H1 (cell line): ENCODE measurements around the gene FAM227B. TPM values are rescaled to one million over a fixed set of nuclear protein-coding genes. Genes with fewer than 3 reads are reported as not detected.
A peak's percentile ranks its signal among the peaks of the same experiment; 100 is the strongest.

Experiments used
- CTCF ChIA-PET: fragments of 300-600 bp; sonication (Branson Sonifier 250); formaldehyde crosslinking; loops from one replicate; lab custom pipeline; 2021; ENCODE audit not compliant: partially characterized antibody; lab: Charles Lee
- POLR2A ChIA-PET: fragments of 300-600 bp; sonication (Branson Sonifier 250); formaldehyde crosslinking; loops from one replicate; lab custom pipeline; 2021; ENCODE audit warnings: inconsistent platforms; ENCODE audit not compliant: partially characterized antibody; lab: Charles Lee
- DNase-seq, 2 experiments: peaks; one replicate each; pipeline versions ENCODE4 v3.0.0 to v3.0.0-alpha.2; 2010 to 2022; ENCODE audit warnings: low spot score in 2 of 2, low read depth in 1 of 2, mixed read lengths in 1 of 2
- FAIRE-seq: peaks from 2 replicates; lab custom pipeline; 2011; peaks lifted over from hg19 to GRCh38; lab: Jason Lieb, UNC
- H2AFZ ChIP-seq: 2 replicates; pipeline ENCODE4 v1.8.1; 2012; ENCODE audit warnings: low read length, inconsistent platforms
- H2AK5ac ChIP-seq: 2 replicates; pipeline ENCODE4 v1.6.1; 2013; ENCODE audit warnings: low read depth, low read length
- H2BK120ac ChIP-seq: replicated peaks from 2 replicates; pipeline ENCODE3; 2013; ENCODE audit warnings: low read depth, low read length, inconsistent platforms
- H2BK12ac ChIP-seq: 2 replicates; pipeline ENCODE4 v1.6.1; 2013; ENCODE audit warnings: low read depth, low read length
- H2BK15ac ChIP-seq: 2 replicates; pipeline ENCODE4 v1.6.1; 2013; ENCODE audit warnings: low read length
- H2BK20ac ChIP-seq: 2 replicates; pipeline ENCODE4 v1.6.1; 2013; ENCODE audit warnings: low read length
- H2BK5ac ChIP-seq: 2 replicates; pipeline ENCODE4 v1.6.1; 2013; ENCODE audit warnings: low read depth, low read length
- H3K14ac ChIP-seq: 2 replicates; pipeline ENCODE4 v1.6.1; 2013; ENCODE audit warnings: inconsistent platforms; ENCODE audit not compliant: insufficient read length
- H3K18ac ChIP-seq: 2 replicates; pipeline ENCODE4 v1.6.1; 2013; ENCODE audit warnings: low read length; ENCODE audit errors: extremely low read depth
- H3K23ac ChIP-seq: 2 replicates; pipeline ENCODE4 v1.6.1; 2013; ENCODE audit warnings: inconsistent platforms; ENCODE audit not compliant: insufficient read length
- H3K23me2 ChIP-seq: 2 replicates; pipeline ENCODE4 v1.6.1; 2013; ENCODE audit warnings: low read depth, low read length
- H3K27ac ChIP-seq: 2 replicates; pipeline ENCODE4 v1.6.1; 2011; ENCODE audit warnings: low read depth, low read length, inconsistent platforms
- H3K27me3 ChIP-seq, 4 experiments: replicated peaks in 1 of 4; 1 replicate in 1 of 4; 2 replicates in 3 of 4; pipeline versions ENCODE4 v1.6.1 to v1.8.1; 2011 to 2013; ENCODE audit warnings: low read length in 3 of 4, mild to moderate bottlenecking in 3 of 4, inconsistent platforms in 2 of 4, mixed read lengths in 2 of 4, moderate library complexity in 1 of 4; ENCODE audit not compliant: control insufficient read depth in 3 of 4, insufficient read depth in 3 of 4; ENCODE audit errors: extremely low read depth in 1 of 4
- H3K36me3 ChIP-seq, 4 experiments: 2 replicates each; pipeline versions ENCODE4 v1.6.1 to v1.8.1; 2011 to 2013; ENCODE audit warnings: mild to moderate bottlenecking in 4 of 4, low read length in 3 of 4, moderate library complexity in 2 of 4, control low read depth in 1 of 4, inconsistent platforms in 1 of 4; ENCODE audit not compliant: insufficient read depth in 4 of 4, control insufficient read depth in 2 of 4
- H3K4ac ChIP-seq: replicated peaks from 2 replicates; pipeline ENCODE3; 2013; ENCODE audit warnings: low read length, low read depth, mixed read lengths, inconsistent platforms; ENCODE audit not compliant: insufficient read length
- H3K4me1 ChIP-seq, 4 experiments: replicated peaks in 1 of 4; 1 replicate in 1 of 4; 2 replicates in 3 of 4; pipeline versions ENCODE4 v1.6.1 to v1.8.1; 2011 to 2013; ENCODE audit warnings: low read length in 3 of 4, inconsistent platforms in 2 of 4, mixed read lengths in 1 of 4; ENCODE audit not compliant: insufficient read depth in 4 of 4, control insufficient read depth in 3 of 4
- H3K4me2 ChIP-seq, 2 experiments: 2 replicates each; pipeline versions ENCODE4 v1.6.1 to v1.8.1; 2011 to 2013; ENCODE audit warnings: low read depth in 2 of 2, low read length in 2 of 2, control low read depth in 1 of 2, inconsistent platforms in 1 of 2, mild to moderate bottlenecking in 1 of 2; ENCODE audit not compliant: insufficient read depth in 1 of 2
- H3K4me3 ChIP-seq, 4 experiments: fragments of 200-600, 300-600 bp in 1 of 4; sonication (generic), shearing (Covaris generic), sonication (Bioruptor Twin) in 1 of 4; 2 replicates each; pipeline versions ENCODE4 v1.5.1 to v1.8.1; 2011 to 2016; ENCODE audit warnings: low read length in 4 of 4, low read depth in 3 of 4, control low read depth in 2 of 4, inconsistent platforms in 2 of 4, mild to moderate bottlenecking in 2 of 4, mixed read lengths in 1 of 4, moderate library complexity in 1 of 4; ENCODE audit not compliant: insufficient read depth in 2 of 4; ENCODE audit errors: extremely low read depth in 1 of 4
- H3K56ac ChIP-seq: replicated peaks from 2 replicates; pipeline ENCODE3; 2013; ENCODE audit warnings: low read depth, mild to moderate bottlenecking, mixed read lengths, low read length, inconsistent platforms; ENCODE audit not compliant: insufficient read length
- H3K79me1 ChIP-seq: 2 replicates; pipeline ENCODE4 v1.6.1; 2013; ENCODE audit warnings: low read depth, low read length, control low read depth
- H3K79me2 ChIP-seq, 2 experiments: 2 replicates each; pipeline versions ENCODE4 v1.6.1 to v1.8.1; 2012 to 2013; ENCODE audit warnings: low read length in 2 of 2, mild to moderate bottlenecking in 2 of 2, inconsistent platforms in 1 of 2; ENCODE audit not compliant: insufficient read depth in 2 of 2, control insufficient read depth in 1 of 2
- H3K9ac ChIP-seq, 4 experiments: replicated peaks in 1 of 4; 1 replicate in 1 of 4; 2 replicates in 3 of 4; pipeline versions ENCODE4 v1.6.1 to v1.8.1; 2011 to 2013; ENCODE audit warnings: low read depth in 3 of 4, low read length in 3 of 4, control low read depth in 2 of 4, mild to moderate bottlenecking in 2 of 4, moderate library complexity in 2 of 4, inconsistent platforms in 1 of 4; ENCODE audit errors: extremely low read depth in 1 of 4
- H3K9me3 ChIP-seq, 2 experiments: 2 replicates each; pipeline versions ENCODE4 v1.6.1 to v1.8.1; 2012 to 2013; ENCODE audit warnings: mild to moderate bottlenecking in 2 of 2, moderate library complexity in 2 of 2, control low read depth in 1 of 2, inconsistent platforms in 1 of 2, low read depth in 1 of 2, low read length in 1 of 2, mixed read lengths in 1 of 2; ENCODE audit not compliant: insufficient read depth in 2 of 2
- H4K20me1 ChIP-seq, 2 experiments: replicated peaks in 1 of 2; 2 replicates each; pipeline versions ENCODE3 to v1.8.1; 2011 to 2013; ENCODE audit warnings: inconsistent platforms in 2 of 2, low read length in 2 of 2, mild to moderate bottlenecking in 1 of 2; ENCODE audit not compliant: insufficient read depth in 2 of 2, control insufficient read depth in 1 of 2
- H4K5ac ChIP-seq: 2 replicates; pipeline ENCODE4 v1.6.1; 2013; ENCODE audit warnings: low read length, low read depth, mixed read lengths, inconsistent platforms; ENCODE audit not compliant: insufficient read length
- H4K8ac ChIP-seq: 2 replicates; pipeline ENCODE4 v1.8.0; 2013; ENCODE audit warnings: mild to moderate bottlenecking, moderate library complexity, low read length, inconsistent platforms; ENCODE audit not compliant: insufficient read depth; ENCODE audit errors: extremely low read depth
- H4K91ac ChIP-seq: replicated peaks from 2 replicates; pipeline ENCODE3; 2013; ENCODE audit warnings: low read length, mixed read lengths, inconsistent platforms; ENCODE audit not compliant: insufficient read length
- ATF3 ChIP-seq: IDR thresholded peaks from 2 replicates; pipeline ENCODE4 v1.6.1; 2011; ENCODE audit warnings: low read depth, mild to moderate bottlenecking, low read length; ENCODE audit not compliant: insufficient read depth
- BCL11A ChIP-seq, 2 experiments: IDR thresholded peaks; one replicate each; pipeline ENCODE4 v1.6.1; 2011; ENCODE audit warnings: low read depth in 2 of 2, low read length in 2 of 2, mild to moderate bottlenecking in 2 of 2
- EP300 ChIP-seq, 2 experiments: IDR thresholded peaks; 1 replicate in 1 of 2; 2 replicates in 1 of 2; pipeline ENCODE4 v1.6.1; 2011 to 2012; ENCODE audit warnings: low read depth in 2 of 2, low read length in 2 of 2, mild to moderate bottlenecking in 2 of 2, borderline replicate concordance in 1 of 2, inconsistent platforms in 1 of 2, moderate library complexity in 1 of 2
- GTF2F1 ChIP-seq: IDR thresholded peaks from 2 replicates; pipeline ENCODE4 v1.6.1; 2012; ENCODE audit warnings: low read depth, low read length, improper control_type of control experiment, borderline replicate concordance
- JUND ChIP-seq: IDR thresholded peaks from 2 replicates; pipeline ENCODE4 v1.6.1; 2011; ENCODE audit warnings: mild to moderate bottlenecking, improper control_type of control experiment, low read length
- MAX ChIP-seq: IDR thresholded peaks from 2 replicates; pipeline ENCODE4 v1.6.1; 2012; ENCODE audit warnings: inconsistent platforms
- POU5F1 ChIP-seq: IDR thresholded peaks from 2 replicates; pipeline ENCODE4 v1.6.1; 2011; ENCODE audit warnings: low read depth, mild to moderate bottlenecking, low read length, moderate library complexity
- SP2 ChIP-seq: IDR thresholded peaks from 2 replicates; pipeline ENCODE4 v1.6.1; 2012; ENCODE audit warnings: mild to moderate bottlenecking, low read length, inconsistent platforms
- YY1 ChIP-seq: IDR thresholded peaks from 2 replicates; pipeline ENCODE4 v1.6.1; 2011; ENCODE audit warnings: low read depth, mild to moderate bottlenecking, low read length
- polyA plus RNA-seq, 7 experiments: library from polyadenylated mRNA; depleted of rRNA in 3 of 7; stranded (reverse) in 5 of 7; unstranded in 2 of 7; fragments of >200 nt in 5 of 7; fragments of 200-250 nt in 2 of 7; gene quantifications; 1 replicate in 5 of 7; 2 replicates in 1 of 7; 4 replicates in 1 of 7; pipeline versions ENCODE4 v1.2.1 to v1.2.3, GENCODE V29; 2011 to 2013; ENCODE audit warnings: missing spikeins in 2 of 7, mixed read lengths in 2 of 7
- total RNA-seq: library from RNA; stranded (reverse); fragmentation: NEBNext Ultra II Directional; extraction: Animal tissue kit (Norgen Biotek cat#: 25700); gene quantifications from 2 replicates; pipeline ENCODE4 v1.2.1, GENCODE V29; 2021

FAM227B gene
- total and polyA plus RNA-seq, 2 of the 8 experiments (the other 6 are each of a cell fraction or from before 2014, with no cell fraction given), result 4.0 to 6.5 TPM

GRCh38 chr15:49589030-49589429 is 31.6 kb downstream of the FAM227B start:
- H4K8ac ChIP-seq, result no peak overlapping the region
- no peak overlapping the region for H3K56ac ChIP-seq
- H3K4me2 ChIP-seq, result no peak overlapping the region
- no peak overlapping the region for H4K5ac ChIP-seq
- FAIRE-seq (no peak), DNase-seq (no peak)
- H3K27me3 ChIP-seq, result no peaks in the 10 kb centered on the region
- no peak overlapping the region for H2BK15ac ChIP-seq
- no peaks in the 10 kb centered on the region for H3K79me1 ChIP-seq
- H3K23ac ChIP-seq, result no peak overlapping the region
- no peak overlapping the region for H3K4me3 ChIP-seq
- POLR2A ChIA-PET, result no interaction called here
- no peak for TF ChIP-seq GTF2F1
- TF ChIP-seq MAX, result no peak
- no peak for TF ChIP-seq JUND
- no peak for TF ChIP-seq EP300 (IDR thresholded peaks at IDR 0.05; ENCODE audit: borderline replicate concordance in 1 of 2, low read depth in 2 of 2, low read length in 2 of 2)
- TF ChIP-seq ATF3, result no peak
- no peak for TF ChIP-seq SP2
- no peak for TF ChIP-seq POU5F1
- TF ChIP-seq BCL11A (IDR thresholded peaks at IDR 0.05; ENCODE audit: low read depth in 2 of 2, low read length in 2 of 2), result no peak
- no peak for TF ChIP-seq YY1
- H2BK120ac ChIP-seq, result no peak overlapping the region
- peak overlapping the region in 1 of 4 experiments; percentile 8; a peak in 1 of 7 replicates for H3K9ac ChIP-seq
- no peak overlapping the region for H2BK20ac ChIP-seq
- no peaks in the 10 kb centered on the region for H4K20me1 ChIP-seq
- H3K23me2 ChIP-seq, result no peaks in the 10 kb centered on the region
- CTCF ChIA-PET, result no interaction called here
- no peak overlapping the region for H4K91ac ChIP-seq
- peaks cover 0 to 3% of the 10 kb centered on the region in 2 experiments; a peak in 1 of 4 replicates for H3K9me3 ChIP-seq
- no peak overlapping the region for H2BK5ac ChIP-seq
- H3K4me1 ChIP-seq, result no peaks in the 10 kb centered on the region
- no peak overlapping the region for H3K14ac ChIP-seq
- H3K79me2 ChIP-seq, result no peaks in the 10 kb centered on the region
- H3K27ac ChIP-seq, result no peak overlapping the region
- no peak overlapping the region for H3K18ac ChIP-seq
- no peak overlapping the region for H3K4ac ChIP-seq
- no peak overlapping the region for H2AK5ac ChIP-seq
- H2AFZ ChIP-seq, result no peak overlapping the region
- no peak overlapping the region for H2BK12ac ChIP-seq
- H3K36me3 ChIP-seq, result no peaks in the 10 kb centered on the region
